ENCODE data around the gene TMEM174.

The TMEM174 gene

GRCh38 chr5:73172951-73173350 lies at the start of gene TMEM174:
TSS of gene TMEM174 (plus strand) at chr5:73173193. CDS start at chr5:73173244, 51 bp downstream.
- no peak for TF ChIP-seq CTCF (IDR thresholded peaks at IDR 0.05; ENCODE audit: control insufficient read depth, insufficient read depth, low read depth, low read length, missing control alignments)
- H3K4me3 ChIP-seq (ENCODE audit: control insufficient read depth, low read depth, low read length), result no peak within 1 kb of the TSS
- no peak for DNase-seq (ENCODE audit: low read depth)

GRCh38 chr5:73125289-73125688 lies 47.7 kb upstream of the TMEM174 start:
- DNase-seq (ENCODE audit: low read depth), result no peak
- no peak for TF ChIP-seq CTCF (IDR thresholded peaks at IDR 0.05; ENCODE audit: control insufficient read depth, insufficient read depth, low read depth, low read length, missing control alignments)
- H3K4me3 ChIP-seq (ENCODE audit: control insufficient read depth, low read depth, low read length), result no peak overlapping the region

- TF ChIP-seq CTCF (IDR thresholded peaks at IDR 0.05; ENCODE audit: control insufficient read depth, insufficient read depth, low read depth, low read length, missing control alignments), result no peak
- DNase-seq (ENCODE audit: low read depth), result no peak
- H3K4me3 ChIP-seq (ENCODE audit: control insufficient read depth, low read depth, low read length), result no peak overlapping the region
Observed at GRCh38 chr5:73126381-73126780, 46.6 kb upstream of the TMEM174 start.

- no peak for DNase-seq (ENCODE audit: low read depth)
- no peak for TF ChIP-seq CTCF (IDR thresholded peaks at IDR 0.05; ENCODE audit: control insufficient read depth, insufficient read depth, low read depth, low read length, missing control alignments)
- no peak overlapping the region for H3K4me3 ChIP-seq (ENCODE audit: control insufficient read depth, low read depth, low read length)
Observed at GRCh38 chr5:73126957-73127356, 46.0 kb upstream of the TMEM174 start.

GRCh38 chr5:73129143-73129542 lies 43.9 kb upstream of the TMEM174 start:
- TF ChIP-seq CTCF (IDR thresholded peaks at IDR 0.05; ENCODE audit: control insufficient read depth, insufficient read depth, low read depth, low read length, missing control alignments), result no peak
- no peak overlapping the region for H3K4me3 ChIP-seq (ENCODE audit: control insufficient read depth, low read depth, low read length)
- no peak for DNase-seq (ENCODE audit: low read depth)

GRCh38 chr5:73130811-73131210 lies 42.2 kb upstream of the TMEM174 start:
- DNase-seq (ENCODE audit: low read depth), result no peak
- no peak for TF ChIP-seq CTCF (IDR thresholded peaks at IDR 0.05; ENCODE audit: control insufficient read depth, insufficient read depth, low read depth, low read length, missing control alignments)
- no peak overlapping the region for H3K4me3 ChIP-seq (ENCODE audit: control insufficient read depth, low read depth, low read length)
